HUDEP-2 (cell line): ENCODE measurements around the gene STON1.
"Not testable (repeated sequence)": the region's sequence is repeated elsewhere in the genome, so short reads cannot be mapped to it uniquely, and the experiment has no call there.

Experiments
- DNase-seq, 76 experiments: peaks; one replicate each; lab custom pipeline; 2025; ENCODE audit not compliant: unreplicated experiment in 76 of 76; lab: John Stamatoyannopoulos, UW

STON1 gene, protein sequence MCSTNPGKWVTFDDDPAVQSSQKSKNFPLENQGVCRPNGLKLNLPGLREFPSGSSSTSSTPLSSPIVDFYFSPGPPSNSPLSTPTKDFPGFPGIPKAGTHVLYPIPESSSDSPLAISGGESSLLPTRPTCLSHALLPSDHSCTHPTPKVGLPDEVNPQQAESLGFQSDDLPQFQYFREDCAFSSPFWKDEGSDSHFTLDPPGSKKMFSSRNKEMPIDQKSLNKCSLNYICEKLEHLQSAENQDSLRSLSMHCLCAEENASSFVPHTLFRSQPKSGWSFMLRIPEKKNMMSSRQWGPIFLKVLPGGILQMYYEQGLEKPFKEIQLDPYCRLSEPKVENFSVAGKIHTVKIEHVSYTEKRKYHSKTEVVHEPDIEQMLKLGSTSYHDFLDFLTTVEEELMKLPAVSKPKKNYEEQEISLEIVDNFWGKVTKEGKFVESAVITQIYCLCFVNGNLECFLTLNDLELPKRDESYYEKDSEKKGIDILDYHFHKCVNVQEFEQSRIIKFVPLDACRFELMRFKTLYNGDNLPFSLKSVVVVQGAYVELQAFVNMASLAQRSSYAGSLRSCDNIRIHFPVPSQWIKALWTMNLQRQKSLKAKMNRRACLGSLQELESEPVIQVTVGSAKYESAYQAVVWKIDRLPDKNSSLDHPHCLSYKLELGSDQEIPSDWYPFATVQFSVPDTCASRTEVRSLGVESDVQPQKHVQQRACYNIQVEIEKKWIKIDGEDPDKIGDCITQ

DNA sequence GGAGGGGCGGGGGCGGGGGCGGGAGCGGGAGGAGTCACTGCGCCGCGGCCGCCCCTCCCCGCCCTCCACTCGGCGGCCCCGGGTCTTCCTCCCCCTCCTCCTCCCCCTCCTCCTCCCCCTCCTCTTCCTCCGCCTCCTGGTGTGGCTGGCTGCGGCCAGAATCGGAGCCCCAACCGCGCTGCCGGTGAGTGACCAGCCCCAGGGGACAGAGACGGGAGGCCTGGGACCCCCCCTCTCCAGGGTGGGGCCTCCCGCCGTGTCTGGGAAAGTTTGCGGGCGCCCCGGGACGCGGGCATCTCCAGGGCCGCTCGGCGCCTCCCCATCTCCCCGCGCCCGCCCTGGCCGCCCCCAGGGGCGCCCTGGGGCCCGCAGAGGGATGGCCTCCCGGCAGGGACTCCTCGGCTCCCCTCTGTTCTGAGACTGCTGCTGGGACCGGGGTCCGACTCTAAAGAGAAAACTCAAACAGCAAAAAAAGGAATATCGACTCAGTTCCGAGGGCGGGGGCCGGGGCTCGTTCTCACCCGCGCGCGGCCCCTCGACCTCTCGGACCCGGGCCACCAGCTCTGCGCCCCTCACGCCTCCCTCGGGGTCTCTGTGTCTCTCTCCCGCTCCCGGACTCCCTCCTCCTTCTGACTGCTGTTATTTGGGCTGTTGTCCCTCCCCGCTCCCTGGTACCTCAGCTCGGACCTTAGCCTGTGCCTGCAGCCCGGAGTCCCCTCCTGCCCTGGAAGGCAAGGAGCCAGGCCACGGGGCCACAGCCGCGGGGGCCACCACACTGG lies at the start of gene STON1:
TSS of gene STON1 (plus strand) at position 122 of the 779 bp plus-strand sequence. CDS start 50,480 bp downstream, outside the sequence.
- peak in 1 of 76 experiments; percentile 5 for DNase-seq

GRCh38 chr2:48480526-48480925 lies 49.4 kb upstream of the STON1 start:
- no peak for DNase-seq

DNA sequence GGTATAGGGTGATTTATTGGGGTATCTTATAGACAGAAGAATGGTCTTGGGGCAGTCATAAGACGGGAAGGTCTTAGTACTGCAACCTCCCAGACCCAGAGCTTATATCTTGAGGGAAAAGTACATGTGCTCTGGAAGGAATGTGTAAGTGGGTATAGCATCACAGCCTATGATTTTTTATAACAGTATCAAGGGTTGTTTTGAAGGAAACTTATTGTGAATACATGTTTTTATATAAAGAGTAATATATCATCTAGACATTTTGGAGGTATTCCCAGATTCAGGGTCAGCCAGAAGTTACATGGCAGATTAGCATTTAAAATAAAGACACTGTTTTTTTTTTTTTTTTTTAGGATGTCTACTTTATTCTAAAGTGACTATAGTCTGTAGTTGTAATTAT lies 47.6 kb upstream of the STON1 start:
- DNase-seq = no peak

- no peak for DNase-seq
These were observed 47.2 kb upstream of the STON1 start for GRCh38 chr2:48482769-48483168.

DNA sequence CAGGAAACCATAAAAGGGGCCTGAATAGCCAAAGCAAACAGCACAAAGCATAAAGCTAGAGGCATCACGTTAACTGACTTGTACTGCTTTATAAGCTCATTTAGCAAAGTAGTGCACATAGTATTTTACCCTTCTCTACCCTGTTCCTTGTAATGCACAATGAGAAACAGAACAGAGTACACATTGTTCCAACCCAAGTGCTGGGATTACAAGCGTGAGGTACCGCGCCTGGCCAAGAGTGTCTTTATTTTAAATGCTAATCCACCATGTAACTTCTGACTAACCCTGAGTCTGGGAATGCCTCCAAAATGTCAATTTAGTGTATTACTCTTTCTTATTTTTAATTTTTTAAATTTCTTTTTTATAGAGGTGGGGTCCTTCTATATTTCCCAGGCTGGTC lies 46.4 kb upstream of the STON1 start:
- no peak for DNase-seq

GRCh38 chr2:48483916-48484315 lies 46.0 kb upstream of the STON1 start:
- DNase-seq = no peak

- no peak for DNase-seq
These were observed 41.4 kb upstream of the STON1 start for GRCh38 chr2:48488545-48488944.

DNA sequence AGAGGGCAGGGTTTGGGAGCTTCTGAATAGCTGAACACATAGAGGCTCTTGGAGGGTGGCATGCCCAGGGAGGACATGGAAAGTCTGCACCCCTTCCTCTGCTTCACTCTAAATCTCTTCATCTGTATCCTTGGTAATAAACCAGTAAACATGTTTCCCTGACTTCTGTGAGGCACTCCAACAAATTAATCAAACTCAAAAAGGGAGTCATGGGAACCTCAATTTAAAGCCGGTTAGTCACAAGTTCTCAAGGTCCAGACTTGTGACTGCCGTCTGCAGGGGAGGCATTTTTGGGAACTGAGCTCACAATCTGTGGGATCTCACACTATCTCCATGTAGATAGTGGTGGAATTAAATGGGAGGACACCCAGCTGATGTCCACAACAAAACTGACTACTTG lies 33.1 kb upstream of the STON1 start:
- no peak for DNase-seq

DNA sequence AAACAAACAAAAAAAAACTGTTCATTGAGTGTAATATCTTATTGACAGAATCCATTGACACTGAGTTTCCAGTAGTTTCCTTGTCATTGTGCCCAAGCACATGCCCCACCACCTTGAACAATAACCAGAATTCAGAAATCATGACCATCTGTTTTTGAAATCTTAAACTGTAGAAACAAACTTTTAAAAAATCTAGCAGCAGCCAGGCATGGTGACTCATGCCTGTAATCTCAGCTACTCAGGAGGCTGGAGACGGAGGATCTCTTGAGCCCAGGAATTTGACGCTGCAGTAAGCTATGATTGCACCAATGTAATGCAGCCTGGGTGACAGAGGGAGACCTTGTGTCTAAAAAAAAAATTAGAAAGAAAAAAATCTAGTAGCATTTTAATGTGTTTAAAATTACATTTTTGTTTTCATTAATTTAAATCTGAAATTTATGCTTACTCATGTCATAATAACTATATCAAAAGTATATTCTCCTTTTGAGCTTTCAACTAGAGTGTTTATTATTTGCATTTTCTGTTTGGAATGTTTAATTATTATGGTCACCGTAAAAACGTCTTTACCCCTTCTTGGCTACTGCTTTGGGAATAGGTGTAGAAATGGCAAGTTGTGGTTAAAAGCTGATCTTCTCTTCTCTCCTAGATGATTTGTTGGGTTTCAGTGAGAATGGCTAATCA lies 25.2 kb upstream of the STON1 start:
- no peak for DNase-seq

- no peak for DNase-seq
These were observed 22.8 kb upstream of the STON1 start for GRCh38 chr2:48507111-48507510.

GRCh38 chr2:48508461-48509124 lies 21.4 kb upstream of the STON1 start:
- DNase-seq = peak in 8 of 76 experiments; percentile 7 to 37 (median 18)

DNA sequence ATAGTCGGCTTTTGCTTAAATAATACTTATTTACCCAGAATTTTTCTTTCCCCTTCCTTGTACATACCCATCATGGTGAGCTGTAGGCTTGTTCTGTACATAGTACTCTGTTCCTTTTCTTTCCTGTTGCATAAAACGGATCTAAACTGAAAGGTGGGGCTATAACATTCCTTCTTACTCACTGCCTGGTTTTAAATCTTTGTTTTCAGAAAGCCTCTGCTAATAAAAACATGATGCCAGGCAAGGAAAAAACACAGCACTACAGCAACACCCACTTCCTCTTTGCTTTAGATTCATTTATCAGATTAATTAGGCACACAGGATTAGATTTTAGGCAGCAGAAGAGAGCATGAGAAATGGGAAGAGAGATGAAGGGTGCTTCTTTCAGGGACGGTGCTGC lies 19.6 kb upstream of the STON1 start:
- no peak for DNase-seq

DNA sequence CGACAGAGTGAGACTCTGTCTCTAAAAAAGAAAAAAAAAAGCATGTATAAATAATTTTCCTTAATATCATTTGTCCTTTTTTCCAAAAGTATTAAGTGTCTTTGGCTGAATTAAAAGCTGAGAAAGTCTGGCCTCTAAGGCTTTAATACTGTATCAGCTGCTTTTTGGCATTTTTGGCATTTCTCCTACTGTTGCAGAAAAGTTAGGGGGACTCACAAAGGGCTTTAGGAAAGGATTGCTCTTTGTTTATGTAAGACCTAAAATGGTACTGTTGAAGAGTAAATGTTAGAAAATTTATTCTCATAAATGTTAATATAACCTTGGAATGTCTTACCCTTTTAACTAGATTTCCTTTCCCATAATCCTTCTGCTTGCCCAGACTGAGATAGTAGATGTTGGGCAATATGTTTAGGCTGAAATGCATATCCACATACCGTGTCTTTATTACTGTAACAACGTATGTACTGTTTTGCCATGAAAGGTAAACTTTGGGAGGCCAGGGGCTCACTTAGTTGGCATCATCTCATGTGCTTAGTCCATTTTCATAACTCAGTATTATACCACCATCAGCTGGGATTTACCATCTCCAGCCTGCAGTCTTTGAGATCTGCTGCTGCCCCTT lies 18.0 kb upstream of the STON1 start:
- DNase-seq = no peak

GRCh38 chr2:48512571-48512970 lies 17.4 kb upstream of the STON1 start:
- DNase-seq = no peak

DNA sequence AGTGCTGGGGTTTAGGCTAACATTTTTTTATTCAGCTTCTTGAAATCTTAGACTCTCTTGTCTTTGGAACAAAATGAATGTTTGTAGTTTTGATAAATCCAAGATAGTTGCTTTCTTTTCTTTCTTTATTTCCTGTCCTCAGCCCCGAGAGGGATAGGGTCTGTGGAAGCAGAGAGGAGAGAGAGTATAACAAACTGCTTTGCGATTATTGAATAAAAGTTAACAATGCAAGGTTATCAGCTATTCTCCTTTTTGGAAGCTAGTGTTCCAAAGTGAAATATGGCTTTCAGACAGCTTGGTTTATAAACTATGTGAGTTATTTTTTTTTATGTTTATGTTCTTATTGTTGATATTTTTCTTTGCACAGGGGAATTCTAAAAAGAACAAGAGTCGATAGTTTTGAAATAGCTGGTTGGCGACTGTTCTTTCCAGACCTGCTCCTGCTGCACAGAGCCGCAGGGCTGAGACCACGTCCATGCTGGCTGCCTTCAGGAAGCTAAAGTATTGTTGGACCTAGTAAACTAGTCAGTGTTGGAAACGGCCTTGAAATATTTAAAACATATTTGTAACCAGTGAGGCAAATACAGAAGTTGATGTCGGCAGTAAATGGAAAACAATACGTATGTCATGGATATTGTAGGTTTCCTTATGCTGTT lies 15.5 kb upstream of the STON1 start:
- peak in 1 of 76 experiments; percentile 60 for DNase-seq

DNA sequence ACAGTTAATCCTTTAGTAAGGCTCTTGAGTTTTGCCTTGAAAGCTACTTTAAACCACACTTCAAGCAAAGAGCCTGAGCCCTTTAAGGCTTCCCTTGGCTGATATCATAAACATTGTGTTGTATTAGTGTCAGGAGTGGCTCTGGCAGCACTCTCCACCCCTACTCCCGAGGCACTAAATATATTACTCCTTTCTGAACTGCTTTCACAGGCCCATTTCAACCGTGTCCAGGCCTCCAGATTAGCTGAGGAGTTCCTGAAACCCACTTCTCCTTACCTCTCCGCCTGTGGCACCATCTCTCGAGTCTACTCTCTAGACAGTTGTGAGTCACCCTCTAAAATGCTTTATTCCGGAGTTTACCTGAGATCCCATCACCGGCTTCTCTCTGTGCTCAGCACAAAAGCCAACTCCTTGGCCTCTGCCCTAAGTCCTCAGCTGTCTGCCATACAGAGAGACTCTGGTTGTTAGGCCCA lies 14.4 kb upstream of the STON1 start:
- DNase-seq = no peak

DNA sequence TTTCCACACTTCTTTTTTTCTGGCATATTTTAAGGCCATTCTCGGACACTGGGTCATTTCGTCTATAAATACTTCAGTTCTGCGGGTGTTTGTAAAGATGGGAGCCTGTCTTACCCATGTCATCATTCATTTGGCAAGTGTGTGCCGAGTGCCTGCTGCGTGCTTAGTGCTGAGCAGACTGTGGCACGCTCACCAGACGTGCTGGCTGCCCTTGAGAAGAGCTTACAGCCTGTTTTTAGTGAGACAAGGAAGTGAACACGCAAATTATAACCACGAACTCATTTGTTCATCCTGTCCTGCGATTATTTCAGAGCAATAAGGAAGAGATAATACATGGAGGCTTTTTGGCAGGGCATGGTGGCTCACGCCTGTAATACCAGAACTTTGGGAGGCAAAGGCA lies 10.4 kb upstream of the STON1 start:
- no peak for DNase-seq

DNA sequence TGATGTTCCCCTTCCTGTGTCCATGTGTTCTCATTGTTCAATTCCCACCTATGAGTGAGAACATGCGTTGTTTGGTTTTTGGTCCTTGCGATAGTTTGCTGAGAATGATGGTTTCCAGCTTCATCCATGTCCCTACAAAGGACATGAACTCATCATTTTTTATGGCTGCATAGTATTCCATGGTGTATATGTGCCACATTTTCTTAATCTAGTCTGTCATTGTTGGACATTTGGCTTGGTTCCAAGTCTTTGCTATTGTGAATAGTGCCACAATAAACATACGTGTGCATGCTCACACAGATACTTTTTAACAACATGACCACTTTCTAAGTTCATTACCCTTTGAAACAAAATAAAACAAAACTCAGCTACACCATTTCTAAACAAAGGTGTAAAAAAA lies 5.2 kb upstream of the STON1 start:
- DNase-seq = not testable (repeated sequence)
